UCSD-AML1 (cell line): ENCODE data around the gene ZBTB44.
"Not testable (repeated sequence)": the region's sequence is repeated elsewhere in the genome, so short reads cannot be mapped to it uniquely, and the experiment has no call there.

ENCODE experiments used
- DNase-seq: peaks from one replicate; lab custom pipeline; 2025; ENCODE audit not compliant: unreplicated experiment; lab: John Stamatoyannopoulos, UW

The ZBTB44 gene

GRCh38 chr11:130314750-130315285, at the start of gene ZBTB44:
Gene ZBTB44, minus strand, starts transcription at chr11:130314917. Its CDS starts 53,044 bp downstream, at chr11:130261873.
- peak; percentile 87 for DNase-seq

GRCh38 chr11:130359419-130359818, 44.7 kb upstream of the ZBTB44 start:
- no peak for DNase-seq

- no peak for DNase-seq
Observed at GRCh38 chr11:130358398-130358797, 43.7 kb upstream of the ZBTB44 start.

GRCh38 chr11:130347261-130347660, 32.5 kb upstream of the ZBTB44 start:
- DNase-seq = no peak

- DNase-seq = no peak
Observed at GRCh38 chr11:130344841-130345240, 30.1 kb upstream of the ZBTB44 start.

- no peak for DNase-seq
Observed at GRCh38 chr11:130340671-130341319, 26.1 kb upstream of the ZBTB44 start.

- DNase-seq = no peak
Observed at GRCh38 chr11:130338667-130339066, 23.9 kb upstream of the ZBTB44 start.

- no peak for DNase-seq
Observed at GRCh38 chr11:130337281-130338089, 22.8 kb upstream of the ZBTB44 start.

- DNase-seq = not testable (repeated sequence)
Observed at GRCh38 chr11:130331397-130331796, 16.7 kb upstream of the ZBTB44 start.

GRCh38 chr11:130330101-130330684, 15.5 kb upstream of the ZBTB44 start:
- DNase-seq = no peak

- DNase-seq = no peak
Observed at GRCh38 chr11:130328420-130328819, 13.7 kb upstream of the ZBTB44 start.

- no peak for DNase-seq
Observed at GRCh38 chr11:130327716-130328115, 13.0 kb upstream of the ZBTB44 start.

- no peak for DNase-seq
Observed at GRCh38 chr11:130325691-130326090, 11.0 kb upstream of the ZBTB44 start.

- no peak for DNase-seq
Observed at GRCh38 chr11:130323452-130324450, 9.0 kb upstream of the ZBTB44 start.

GRCh38 chr11:130322126-130322525, 7.4 kb upstream of the ZBTB44 start:
- no peak for DNase-seq

- DNase-seq = no peak
Observed at GRCh38 chr11:130318031-130318673, 3.4 kb upstream of the ZBTB44 start.

- no peak for DNase-seq
Observed at GRCh38 chr11:130315354-130315970, 745 bp upstream of the ZBTB44 start.

- DNase-seq = peak; percentile 82
Observed at GRCh38 chr11:130314184-130314749, 450 bp downstream of the ZBTB44 start.
